NCI-H1694 treated with DMSO at 0.1 percent for 48 hours (cell line): ENCODE results near the gene SYTL3.
"Not testable (repeated sequence)": the region's sequence is repeated elsewhere in the genome, so short reads cannot be mapped to it uniquely, and the experiment has no call there.

Source experiments
- DNase-seq: peaks from one replicate; lab custom pipeline; 2025; lab: John Stamatoyannopoulos, UW

Gene SYTL3

DNA sequence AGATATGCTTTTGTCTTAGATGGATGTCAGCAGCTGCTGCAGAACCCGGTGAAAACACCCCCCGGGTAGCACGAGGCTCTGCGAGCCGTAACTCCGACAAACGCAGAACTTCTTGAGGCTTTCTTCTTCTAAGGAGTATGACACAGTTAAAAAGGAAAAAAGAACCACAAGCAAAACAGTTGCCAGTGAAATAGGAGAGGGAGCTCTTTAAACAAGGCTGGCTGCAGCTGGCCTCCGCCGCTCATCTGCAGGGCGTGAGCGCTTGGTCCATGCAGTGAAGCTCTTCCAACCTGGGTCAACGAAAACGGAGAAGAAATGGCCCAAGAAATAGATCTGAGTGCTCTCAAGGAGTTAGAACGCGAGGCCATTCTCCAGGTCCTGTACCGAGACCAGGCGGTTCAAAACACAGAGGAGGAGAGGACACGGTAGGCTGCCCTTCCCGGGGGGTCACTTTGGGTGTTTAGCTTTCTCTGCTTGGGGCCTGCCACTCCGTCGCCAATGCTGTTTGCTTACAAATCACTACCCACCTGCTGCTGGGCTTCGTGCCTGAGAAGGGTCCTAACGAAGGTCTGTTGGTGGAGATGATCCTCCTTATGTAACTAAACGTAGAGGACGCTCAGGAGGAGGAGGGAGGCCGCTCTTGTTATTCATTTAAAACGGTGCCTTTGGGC lies 13.2 kb downstream of the SYTL3 start:
- DNase-seq = no peak

DNA sequence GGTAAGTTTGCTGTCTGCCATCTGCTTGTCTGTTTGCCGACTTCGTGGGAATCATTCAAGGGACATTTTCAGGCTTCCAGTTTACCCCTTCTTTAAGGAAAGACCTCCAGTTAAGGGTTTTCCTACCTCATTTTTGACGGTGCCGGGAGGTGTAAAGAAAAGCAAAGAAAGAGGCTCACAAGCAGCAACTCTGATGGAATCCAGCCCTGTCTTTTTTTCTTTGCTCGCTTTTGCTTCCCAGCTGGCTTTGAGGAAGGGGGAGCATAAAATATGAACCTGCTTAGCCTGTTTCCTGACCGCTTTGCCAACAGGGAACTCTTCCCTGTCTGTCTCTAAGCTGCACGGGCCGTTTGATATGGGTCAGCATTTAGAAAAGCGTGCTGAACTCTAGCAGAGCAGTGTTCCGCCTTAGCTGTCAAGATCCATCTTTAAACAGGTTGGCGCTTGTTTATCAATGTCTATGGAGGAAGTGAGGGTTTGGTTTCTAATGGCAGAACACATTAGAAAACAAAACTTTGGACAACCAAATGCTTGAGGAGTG lies 13.8 kb downstream of the SYTL3 start:
- DNase-seq = no peak

DNA sequence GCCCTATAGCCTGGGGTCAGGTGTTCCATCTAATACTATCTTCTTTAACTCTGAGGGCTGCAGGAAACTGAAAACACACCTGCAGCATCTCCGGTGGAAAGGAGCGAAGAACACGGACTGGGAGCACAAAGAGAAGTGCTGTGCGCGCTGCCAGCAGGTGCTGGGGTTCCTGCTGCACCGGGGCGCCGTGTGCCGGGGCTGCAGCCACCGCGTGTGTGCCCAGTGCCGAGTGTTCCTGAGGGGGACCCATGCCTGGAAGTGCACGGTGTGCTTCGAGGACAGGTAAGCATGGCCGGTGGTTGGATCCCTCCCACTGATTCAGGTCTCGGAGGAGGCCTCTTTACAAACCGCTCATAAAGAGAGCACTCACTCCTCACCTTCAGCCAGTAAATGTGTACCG lies 15.5 kb downstream of the SYTL3 start:
- no peak for DNase-seq

DNA sequence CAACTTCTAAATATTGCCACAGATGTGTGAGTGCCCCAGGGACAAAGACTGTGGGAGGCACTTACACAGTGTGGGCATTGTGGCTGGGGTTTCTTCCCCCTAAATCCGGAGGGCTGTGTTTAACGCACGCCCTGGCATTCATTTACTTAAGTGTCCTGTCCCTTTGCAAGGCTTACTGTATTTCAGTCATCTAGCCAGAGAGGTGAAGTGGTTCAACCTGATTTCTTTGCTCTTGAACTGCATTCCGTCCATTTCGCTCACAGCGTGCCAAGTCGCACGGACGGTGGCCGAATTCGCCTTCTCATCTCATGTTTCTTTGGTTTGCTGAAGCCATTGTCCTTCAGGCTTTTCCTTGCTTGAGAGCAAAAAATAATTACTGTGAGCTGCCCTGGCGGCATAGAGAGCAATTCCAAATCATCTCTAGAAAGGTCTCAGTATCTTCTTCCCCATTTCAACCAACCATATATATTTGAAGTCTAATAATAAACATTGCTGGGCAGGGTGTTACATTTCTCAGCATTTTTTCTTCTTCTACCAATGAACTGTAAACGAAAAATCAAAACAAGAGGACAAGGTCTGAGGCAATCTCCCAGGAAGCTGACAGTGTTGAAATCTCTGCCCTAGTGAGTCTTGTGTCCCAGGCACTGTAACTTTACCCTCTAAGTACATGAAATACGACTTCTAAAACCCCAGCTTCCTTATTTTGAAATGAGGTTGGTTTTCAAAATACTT lies 16.9 kb downstream of the SYTL3 start:
- DNase-seq = no peak

DNA sequence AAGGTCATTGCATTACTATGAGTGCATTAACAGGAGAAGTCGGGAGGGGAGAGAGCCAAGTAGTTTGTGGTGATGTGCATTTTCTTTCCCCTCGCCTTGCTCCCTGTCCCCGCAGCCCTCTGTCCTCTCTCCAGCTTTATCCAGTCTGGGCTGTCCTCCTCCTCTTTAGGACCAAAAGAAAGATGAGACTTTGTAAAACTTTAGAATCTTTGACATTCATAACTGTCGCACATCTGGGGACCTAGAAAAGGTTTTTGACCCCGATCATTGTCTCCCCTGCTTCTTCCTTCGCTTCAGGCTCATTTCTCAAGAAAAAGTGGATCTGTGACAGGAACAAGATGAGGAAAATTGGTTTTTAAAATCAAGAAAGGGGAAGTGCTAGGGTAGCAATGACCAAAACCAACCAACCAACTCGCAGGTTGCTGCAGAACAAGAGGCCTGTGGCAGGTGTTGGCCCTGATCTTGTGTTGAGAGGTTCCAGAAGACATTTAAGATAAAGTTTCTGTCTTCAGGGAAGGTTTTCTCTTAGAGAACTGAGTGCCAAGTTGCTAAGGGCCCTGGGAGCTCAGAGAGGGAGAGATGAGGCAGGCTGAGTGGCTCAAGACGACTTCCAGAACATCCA lies 17.6 kb downstream of the SYTL3 start:
- DNase-seq = no peak

DNA sequence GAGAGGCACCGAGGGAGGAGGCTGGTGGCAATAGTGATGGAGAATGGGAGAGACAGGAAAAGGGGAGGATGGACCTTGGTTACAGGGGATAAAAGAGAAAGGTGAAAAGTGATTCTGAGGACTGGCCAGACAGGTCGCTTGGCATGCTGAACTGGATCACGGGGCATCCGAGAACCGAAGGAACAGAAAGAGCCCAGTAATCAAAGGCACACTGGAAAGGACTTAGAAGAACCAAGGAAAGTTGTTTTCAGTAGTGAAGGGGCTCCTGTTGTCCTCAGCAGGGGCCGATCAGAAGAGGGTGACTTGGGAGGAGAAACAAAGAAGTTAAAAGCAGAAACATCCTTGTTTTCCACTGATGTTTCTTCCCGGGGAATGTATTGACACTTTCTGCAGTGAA lies 18.9 kb downstream of the SYTL3 start:
- no peak for DNase-seq

DNA sequence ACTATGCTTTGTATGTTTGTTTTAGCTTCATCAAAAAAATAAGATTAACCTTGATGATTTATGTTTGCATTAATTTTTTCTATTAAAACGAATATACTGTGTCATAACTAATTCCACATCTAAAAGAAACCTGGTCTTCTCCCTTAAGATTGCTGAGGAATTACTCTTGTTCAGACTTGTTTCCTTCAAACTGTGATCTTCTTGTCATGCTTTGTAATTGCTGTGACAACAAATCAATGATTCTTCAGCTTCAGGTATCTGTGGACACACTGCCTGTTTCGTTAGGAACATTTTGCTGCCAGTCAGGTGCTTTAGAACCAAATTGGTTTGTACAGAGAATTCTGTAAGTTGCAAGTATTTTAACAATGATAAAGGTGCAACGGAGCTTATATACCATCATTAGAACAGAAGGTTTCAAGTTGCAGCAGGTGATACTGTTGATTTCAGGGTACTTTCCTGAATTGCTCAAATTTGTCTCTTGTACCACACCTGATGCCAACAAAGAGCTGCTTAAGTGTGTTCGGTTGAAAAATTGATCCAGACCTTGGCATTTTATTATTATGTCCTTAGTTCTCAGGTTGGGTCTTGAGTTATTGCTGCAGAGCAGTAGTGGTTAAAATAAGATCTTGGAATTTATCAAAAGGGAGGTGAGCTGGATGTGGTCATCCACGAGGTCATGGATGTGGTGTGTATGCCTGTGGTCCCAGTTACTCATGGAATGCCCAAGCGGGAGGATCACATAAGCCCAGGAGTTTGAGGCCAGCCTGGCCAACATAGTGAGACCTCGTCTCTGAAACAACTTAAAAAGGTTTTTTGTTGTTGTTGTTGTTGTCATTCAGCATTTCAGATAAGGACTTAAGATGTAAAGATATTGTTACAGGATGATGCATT lies 19.5 kb downstream of the SYTL3 start:
- no peak for DNase-seq

DNA sequence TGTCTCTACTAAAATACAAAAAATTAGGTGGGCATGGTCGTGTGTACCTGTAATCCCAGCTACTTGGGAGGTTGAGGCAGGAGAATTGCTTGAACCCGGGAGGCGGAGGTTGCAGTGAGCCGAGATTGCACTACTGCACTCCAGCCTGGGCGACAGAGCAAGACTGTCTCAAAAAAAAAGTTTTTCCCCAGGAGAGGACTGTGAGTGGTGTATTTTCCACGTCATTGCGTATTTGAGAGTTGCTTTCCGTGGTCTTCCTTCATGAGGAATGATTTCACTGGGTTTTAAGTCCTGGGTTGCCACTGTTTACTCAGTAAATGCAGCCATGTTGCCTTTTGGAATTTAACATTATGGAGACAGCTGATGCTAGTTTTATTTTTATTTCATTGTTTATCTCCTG lies 22.3 kb downstream of the SYTL3 start:
- not testable (repeated sequence) for DNase-seq

DNA sequence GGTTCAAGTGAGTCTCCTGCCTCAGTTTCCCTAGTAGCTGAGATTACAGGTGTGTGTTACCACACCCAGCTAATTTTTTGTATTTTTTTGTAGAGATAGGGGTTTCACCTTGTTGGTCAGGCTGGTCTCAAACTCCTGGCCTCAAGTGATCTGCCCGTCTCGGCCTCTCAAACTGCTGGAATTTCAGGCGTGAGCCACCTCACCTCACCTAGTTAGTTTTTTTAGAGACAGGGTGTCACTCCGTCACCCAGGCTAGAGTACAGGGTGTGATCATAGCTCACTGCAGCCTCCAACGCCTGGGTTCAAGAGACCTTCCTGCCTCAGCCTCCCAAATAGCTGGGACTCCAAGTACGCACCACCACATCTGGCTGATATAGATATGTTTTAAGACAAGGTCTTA lies 22.9 kb downstream of the SYTL3 start:
- no peak for DNase-seq

DNA sequence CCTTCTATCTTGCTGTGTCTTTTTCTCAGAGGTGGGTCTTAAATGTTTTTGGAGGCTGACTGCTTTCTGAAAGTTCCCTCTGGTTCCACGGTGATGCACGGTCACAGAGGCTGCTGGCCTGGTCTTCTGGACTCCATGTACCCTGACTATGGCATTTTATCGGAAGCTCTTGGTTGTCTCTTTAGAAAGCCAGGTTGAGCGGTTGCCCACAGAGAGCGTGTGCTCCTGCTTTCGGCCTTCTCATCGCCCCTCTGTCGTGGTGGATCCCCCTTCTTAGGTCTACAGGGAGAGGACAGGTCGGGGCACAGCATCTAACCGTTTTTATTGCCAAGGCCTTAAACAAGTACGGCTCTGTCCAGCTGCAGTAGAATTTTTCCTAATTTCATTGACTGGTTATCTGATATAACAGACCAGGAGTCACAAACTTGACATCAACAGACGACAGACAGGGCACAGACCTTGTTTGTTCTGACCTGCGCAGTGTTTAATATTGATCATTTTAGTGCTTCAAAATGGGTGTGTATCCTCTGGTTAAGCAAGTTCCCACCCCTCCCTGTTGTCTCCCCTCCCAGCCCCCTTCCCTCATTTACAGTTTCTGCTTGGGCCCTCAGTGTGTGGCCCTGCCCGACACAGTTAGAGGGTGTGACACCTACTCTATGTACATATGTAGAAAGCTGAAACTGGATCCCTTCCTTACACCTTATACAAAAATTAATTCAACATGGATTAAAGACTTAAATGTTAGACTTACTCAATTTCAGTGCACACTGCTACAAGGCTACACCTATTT lies 24.7 kb downstream of the SYTL3 start:
- DNase-seq = no peak

DNA sequence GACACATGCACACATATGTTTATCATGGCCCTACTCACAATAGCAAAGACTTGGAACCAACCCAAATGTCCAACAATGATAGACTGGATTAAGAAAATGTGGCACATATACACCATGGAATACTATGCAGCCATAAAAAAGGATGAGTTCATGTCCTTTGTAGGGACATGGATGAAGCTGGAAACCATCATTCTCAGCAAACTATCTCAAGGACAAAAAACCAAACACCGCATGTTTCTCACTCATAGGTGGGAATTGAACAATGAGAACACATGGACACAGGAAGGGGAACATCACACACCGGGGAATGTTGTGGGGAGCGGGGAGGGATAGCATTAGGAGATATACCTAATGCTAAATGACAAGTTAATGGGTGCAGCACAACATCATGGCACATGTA lies 27.2 kb downstream of the SYTL3 start:
- DNase-seq = not testable (repeated sequence)

DNA sequence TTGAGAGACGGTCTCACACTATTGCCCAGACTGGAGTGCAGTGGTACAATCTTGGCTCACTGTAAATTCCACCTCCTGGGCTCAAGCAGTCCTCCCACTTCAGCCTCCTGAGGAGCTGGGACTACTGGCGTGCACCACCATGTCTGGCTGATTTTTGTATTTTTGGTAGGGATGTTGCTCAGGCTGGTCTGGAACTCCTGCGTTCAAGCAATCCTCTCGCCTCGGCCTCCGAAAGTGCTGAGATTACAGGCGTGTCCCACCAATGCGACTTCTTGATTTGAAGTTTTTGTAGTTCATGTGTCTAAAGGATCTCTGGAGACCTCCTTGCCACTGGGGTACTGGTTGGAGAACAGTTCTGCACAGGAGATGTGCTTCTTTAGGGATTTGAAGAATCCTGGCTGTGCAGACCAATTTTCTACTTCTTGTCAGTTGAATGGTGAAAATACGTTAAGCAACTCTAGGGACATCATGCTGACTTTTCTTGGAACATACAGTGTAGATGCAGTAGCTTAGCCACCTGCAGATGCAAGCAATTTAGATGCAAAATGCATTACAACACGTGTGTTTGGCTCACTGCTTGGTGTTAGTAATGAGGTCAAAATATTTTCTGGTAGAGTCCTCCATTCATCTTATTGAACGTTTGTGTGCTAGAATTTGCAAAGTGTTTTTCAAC lies 28.2 kb downstream of the SYTL3 start:
- no peak for DNase-seq

DNA sequence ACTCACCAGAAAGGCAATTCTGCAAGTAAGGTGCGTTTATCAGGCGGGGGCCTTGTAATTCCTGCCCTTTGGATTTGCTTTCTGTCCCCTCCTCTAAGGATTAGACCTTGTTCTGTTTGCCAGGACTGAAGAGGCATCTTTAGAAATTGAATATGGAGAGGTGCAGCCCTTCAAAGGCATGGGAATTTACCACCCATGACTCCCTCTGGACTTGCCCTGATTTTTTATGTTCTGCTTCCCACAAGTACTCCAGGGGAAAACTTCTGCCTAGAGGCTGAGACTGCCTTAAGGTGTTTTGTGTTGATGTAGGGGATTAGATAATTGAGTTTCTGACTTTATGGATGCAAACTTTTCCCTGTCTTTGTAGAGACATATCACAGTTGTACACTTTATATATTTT lies 30.2 kb downstream of the SYTL3 start:
- no peak for DNase-seq

DNA sequence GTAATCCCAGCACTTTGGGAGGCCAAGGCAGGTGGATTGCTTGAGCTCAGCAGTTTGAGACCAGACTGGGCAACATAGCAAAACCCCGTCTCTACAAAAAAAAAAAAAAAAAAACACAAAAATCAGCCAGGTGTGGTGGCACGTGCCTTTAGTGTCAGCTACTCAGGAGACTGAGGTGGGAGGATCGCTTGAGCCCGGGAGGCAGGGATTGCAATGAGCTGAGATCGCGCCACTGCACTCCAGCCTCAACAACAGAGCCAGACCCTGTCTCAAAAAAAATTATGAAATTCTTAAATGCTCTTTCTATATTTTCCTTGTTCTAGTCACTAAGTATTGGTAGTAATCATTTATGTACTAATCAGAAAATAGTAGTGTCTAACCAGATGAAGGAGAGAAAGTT lies 30.6 kb downstream of the SYTL3 start:
- DNase-seq = no peak

DNA sequence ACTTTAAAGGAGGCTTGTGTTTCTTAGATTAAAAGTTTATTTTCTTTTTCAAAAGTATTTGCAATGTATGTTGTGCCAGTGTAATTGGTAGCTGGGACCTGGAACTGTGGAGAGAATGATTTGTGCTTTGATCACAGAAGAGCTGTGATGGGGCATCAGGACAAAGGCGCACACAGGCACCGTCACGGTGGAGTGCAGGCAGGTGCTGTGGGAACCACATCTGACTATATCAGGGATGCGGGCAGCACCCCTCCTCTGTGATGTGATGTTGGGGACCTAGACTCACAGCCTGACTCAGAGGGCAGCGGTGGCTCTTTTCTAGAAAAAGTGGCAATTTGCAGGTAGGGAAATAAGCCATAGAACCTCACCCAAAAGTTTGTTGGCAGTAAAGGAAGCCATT lies 34.5 kb downstream of the SYTL3 start:
- DNase-seq = no peak

DNA sequence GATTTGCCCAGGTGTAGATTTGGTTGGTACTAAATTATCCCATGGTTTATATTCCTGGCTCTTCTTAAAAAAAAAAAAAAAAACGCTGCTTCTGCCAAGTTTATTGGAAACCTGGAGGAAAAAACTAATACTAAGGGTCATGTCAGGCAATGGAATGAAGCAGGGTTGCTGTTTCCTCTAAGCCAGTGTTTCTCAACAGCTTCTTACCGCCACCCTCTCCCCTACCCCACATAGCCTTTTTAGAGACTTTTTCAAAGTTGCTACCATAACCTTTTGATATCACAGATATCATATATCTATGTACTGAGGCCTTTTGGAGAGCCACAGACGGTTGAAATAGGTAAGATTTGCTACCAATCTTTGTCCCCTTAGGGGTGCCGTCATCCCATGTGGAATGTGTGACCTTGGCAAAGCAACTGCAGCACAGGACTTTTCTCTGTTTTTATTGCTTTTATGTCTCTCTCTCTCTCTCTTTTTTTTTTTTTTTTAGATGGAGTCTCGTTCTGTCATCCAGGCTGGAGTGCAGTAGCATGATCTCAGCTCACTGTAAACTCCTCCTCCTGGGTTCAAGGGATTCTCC lies 35.0 kb downstream of the SYTL3 start:
- no peak for DNase-seq

DNA sequence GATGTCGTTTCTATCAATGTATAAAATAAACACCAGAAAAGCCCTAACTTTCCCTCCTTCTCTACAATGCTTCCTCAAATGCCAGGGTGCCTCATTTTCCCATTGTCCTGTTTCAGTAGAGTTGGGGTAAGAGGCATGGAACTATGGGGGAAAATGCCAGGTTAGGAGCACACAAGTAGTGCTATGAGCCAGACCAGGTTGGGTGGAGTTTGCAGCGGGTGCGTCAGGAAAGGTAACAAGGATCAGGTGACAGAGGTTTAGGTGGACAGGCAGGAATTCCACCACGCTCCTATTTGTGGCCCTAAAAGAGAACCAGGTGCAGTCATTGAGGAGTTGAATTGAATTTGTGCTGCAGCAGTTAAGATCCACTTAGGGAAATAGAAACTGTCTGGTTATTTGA lies 36.5 kb downstream of the SYTL3 start:
- no peak for DNase-seq

DNA sequence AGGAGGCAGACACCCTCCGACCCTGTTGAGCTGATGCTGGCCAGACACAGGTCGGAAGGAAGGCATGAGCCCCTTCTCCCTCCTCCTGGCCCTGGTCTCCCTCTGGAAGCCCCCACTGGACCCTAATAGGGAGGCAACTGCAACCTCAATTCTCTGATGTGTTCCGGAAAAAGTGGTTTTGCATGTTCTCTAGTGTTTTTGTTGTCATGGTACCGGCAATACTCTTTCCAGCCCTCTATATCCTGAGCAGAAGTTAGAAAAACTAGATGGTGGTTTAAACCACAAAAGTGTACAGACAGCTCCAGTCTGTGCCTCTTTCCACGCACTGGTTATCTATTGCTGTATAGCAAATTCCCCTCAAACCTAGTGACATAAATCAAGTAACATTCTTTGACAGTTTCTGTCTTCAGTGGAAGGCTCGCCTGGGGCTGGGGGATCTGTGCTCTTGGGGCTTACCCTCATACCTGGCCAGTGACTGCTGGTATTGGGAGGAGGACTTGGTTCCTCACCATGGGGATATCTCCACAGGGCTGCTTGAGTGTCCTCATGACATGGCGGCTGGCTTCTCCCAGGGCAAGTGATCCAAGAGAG lies 37.0 kb downstream of the SYTL3 start:
- no peak for DNase-seq

DNA sequence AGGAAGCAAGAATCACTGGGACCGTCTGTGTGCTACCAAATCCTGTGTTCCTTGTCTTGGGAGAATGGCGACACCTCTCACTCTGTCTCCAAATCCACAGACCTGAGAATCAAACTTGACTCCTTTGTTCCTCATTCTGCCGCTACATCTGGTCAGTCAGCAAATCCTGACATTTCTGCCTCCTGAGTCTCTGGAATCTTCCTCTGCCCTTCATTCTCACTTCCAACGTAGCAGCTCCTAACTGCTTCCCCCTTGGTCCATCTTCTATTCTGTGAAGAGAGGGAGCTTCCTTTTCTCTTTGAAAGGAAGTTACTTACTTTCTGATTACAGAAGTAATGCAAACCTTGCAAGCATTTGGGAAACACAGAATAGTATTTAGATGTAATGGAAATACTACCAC lies 37.7 kb downstream of the SYTL3 start:
- no peak for DNase-seq

DNA sequence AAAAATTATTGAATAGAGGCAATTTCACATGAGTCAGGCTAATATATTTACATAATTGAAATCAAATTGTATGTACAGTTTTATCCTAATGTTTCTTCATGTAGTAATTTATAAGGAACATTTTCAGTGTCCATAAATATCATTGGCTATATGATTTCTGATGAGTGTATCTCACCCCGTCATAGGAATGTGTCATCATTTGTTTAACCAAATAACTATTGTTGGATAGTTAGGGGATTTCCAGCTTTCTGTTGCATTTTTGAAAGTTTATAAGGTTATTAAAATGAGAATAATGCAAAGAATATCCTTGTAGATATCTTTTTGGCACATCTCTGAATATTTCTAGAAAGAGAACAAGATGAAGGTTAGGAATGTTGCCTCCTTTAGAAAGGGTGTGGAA lies 39.0 kb downstream of the SYTL3 start:
- no peak for DNase-seq
